ENCODE results near the gene UQCRC1. TPM values are rescaled to one million over a fixed set of nuclear protein-coding genes. Genes with fewer than 3 reads are reported as not detected.

The UQCRC1 gene
- polyA plus RNA-seq, 2 of the 4 experiments (the other 2 are of a cell fraction): 256 to 279 TPM

DNA sequence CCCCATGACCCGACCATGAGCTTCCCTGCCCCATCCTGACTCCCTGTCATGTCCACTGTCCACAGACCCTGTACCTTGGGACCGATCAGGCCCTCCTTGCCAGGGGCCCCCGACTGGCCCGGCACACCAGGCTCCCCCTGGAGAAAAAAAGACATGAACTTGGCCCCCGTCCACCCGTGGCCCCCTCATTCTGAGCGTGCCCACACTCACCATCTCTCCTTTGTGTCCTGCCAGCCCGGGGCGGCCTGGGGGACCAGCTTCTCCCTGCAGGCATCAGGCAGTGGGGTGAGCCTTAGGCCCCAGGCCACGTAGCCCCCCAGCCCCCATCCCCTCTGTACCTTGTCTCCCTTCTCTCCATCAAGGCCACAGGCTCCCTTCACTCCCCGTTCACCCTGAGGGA, 41.9 kb downstream of the UQCRC1 start:
- no peak for TF ChIP-seq NFE2L2 (conservative IDR thresholded peaks at IDR 0.05; ENCODE audit: low read length)
- TF ChIP-seq RCOR1 (IDR thresholded peaks at IDR 0.05; ENCODE audit: low read depth, low read length): no peak
- TF ChIP-seq SMC3 (IDR thresholded peaks at IDR 0.05): no peak
- no peak for TF ChIP-seq FOSL2 (IDR thresholded peaks at IDR 0.05)
- no peak for TF ChIP-seq FOSL2 (CRISPR knock-in tag; IDR thresholded peaks at IDR 0.05)
- TF ChIP-seq KDM1A (IDR thresholded peaks at IDR 0.05; ENCODE audit: low read depth): no peak
- no peak for TF ChIP-seq EHMT2 (IDR thresholded peaks at IDR 0.05; ENCODE audit: low read depth)
- TF ChIP-seq ESRRA (IDR thresholded peaks at IDR 0.05; ENCODE audit: borderline replicate concordance, low read length): no peak
- no peak for TF ChIP-seq RARB (CRISPR knock-in tag; IDR thresholded peaks at IDR 0.05)
- TF ChIP-seq, protein P1, sequence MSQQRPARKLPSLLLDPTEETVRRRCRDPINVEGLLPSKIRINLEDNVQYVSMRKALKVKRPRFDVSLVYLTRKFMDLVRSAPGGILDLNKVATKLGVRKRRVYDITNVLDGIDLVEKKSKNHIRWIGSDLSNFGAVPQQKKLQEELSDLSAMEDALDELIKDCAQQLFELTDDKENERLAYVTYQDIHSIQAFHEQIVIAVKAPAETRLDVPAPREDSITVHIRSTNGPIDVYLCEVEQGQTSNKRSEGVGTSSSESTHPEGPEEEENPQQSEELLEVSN (IDR thresholded peaks at IDR 0.05; ENCODE audit: borderline replicate concordance, low read depth): no peak
- no peak for TF ChIP-seq GATA3 (IDR thresholded peaks at IDR 0.05; ENCODE audit: borderline replicate concordance)
- TF ChIP-seq CHD4 (IDR thresholded peaks at IDR 0.05; ENCODE audit: borderline replicate concordance): no peak
- no peak for TF ChIP-seq RFX5 (IDR thresholded peaks at IDR 0.05)
- TF ChIP-seq, protein P2, sequence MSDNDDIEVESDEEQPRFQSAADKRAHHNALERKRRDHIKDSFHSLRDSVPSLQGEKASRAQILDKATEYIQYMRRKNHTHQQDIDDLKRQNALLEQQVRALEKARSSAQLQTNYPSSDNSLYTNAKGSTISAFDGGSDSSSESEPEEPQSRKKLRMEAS (IDR thresholded peaks at IDR 0.05): no peak
- TF ChIP-seq, protein P3, sequence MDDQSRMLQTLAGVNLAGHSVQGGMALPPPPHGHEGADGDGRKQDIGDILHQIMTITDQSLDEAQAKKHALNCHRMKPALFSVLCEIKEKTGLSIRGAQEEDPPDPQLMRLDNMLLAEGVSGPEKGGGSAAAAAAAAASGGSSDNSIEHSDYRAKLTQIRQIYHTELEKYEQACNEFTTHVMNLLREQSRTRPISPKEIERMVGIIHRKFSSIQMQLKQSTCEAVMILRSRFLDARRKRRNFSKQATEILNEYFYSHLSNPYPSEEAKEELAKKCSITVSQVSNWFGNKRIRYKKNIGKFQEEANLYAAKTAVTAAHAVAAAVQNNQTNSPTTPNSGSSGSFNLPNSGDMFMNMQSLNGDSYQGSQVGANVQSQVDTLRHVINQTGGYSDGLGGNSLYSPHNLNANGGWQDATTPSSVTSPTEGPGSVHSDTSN (IDR thresholded peaks at IDR 0.05): no peak
- no peak for TF ChIP-seq PHF8 (IDR thresholded peaks at IDR 0.05; ENCODE audit: borderline replicate concordance, low read depth)
- no peak for TF ChIP-seq POLR2A (IDR thresholded peaks at IDR 0.05; ENCODE audit: low read length)
- TF ChIP-seq CEBPB (IDR thresholded peaks at IDR 0.05): no peak
- TF ChIP-seq BHLHE40 (IDR thresholded peaks at IDR 0.05; ENCODE audit: low read depth, low read length): no peak
- DNase-seq (ENCODE audit: low read depth in 1 of 2, low spot score in 1 of 2): no peak
- WGBS (ENCODE audit: missing lambda C conversion rate): 91% methylated on average over 8 of the region's 11 CpGs
- CTCF ChIA-PET: interaction anchor here (0.6 to 3.3 kb wide), 6 partner anchors 9 to 89 kb away, joined by 3 to 14 read pairs (median 3); partner anchors contain the start of genes SLC26A6 and UQCRC1
- Histone ChIP-seq H3K4me1 (peaks cover 63% of the 10 kb centered on the region), H3K4me3 (no peak overlapping the region), H3K27ac (peak overlapping the region in 1 of 2 experiments; percentile 89; a peak in 1 of 6 replicates), H3K9me3 (no peaks in the 10 kb centered on the region), H3K4me2 (no peak overlapping the region)
- ATAC-seq: no peak
- POLR2A ChIA-PET: no interaction called here
- no peak for FAIRE-seq

DNA sequence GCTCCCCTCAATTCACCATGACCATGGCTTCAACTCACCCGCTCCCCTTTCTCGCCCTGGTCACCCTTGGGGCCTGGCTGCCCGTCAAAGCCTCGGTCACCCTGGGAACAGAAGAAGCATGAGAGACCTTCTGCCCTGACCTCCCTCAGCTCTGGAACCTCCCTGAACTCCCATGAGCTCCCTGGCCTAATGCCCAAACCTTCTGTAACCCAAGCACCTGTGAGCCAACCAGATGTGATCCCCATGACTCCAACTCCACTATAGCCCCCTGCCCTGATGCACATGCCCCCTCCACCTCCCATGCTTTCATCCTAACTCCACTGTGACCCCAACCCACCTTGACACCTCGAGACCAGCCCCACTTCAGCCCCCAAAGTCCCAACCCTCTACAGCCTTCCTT, 42.4 kb downstream of the UQCRC1 start:
- DNase-seq (ENCODE audit: low read depth in 1 of 2, low spot score in 1 of 2): no peak
- FAIRE-seq: no peak
- WGBS (ENCODE audit: missing lambda C conversion rate): 77% methylated on average over 5 of the region's 5 CpGs
- no peak overlapping the region for H3K4me3 ChIP-seq
- POLR2A ChIA-PET: no interaction called here
- H3K4me2 ChIP-seq: no peak overlapping the region; the same call in 2 of the 3 replicates
- TF ChIP-seq, protein P4, sequence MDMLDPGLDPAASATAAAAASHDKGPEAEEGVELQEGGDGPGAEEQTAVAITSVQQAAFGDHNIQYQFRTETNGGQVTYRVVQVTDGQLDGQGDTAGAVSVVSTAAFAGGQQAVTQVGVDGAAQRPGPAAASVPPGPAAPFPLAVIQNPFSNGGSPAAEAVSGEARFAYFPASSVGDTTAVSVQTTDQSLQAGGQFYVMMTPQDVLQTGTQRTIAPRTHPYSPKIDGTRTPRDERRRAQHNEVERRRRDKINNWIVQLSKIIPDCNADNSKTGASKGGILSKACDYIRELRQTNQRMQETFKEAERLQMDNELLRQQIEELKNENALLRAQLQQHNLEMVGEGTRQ (IDR thresholded peaks at IDR 0.05): no peak
- TF ChIP-seq, protein P5, sequence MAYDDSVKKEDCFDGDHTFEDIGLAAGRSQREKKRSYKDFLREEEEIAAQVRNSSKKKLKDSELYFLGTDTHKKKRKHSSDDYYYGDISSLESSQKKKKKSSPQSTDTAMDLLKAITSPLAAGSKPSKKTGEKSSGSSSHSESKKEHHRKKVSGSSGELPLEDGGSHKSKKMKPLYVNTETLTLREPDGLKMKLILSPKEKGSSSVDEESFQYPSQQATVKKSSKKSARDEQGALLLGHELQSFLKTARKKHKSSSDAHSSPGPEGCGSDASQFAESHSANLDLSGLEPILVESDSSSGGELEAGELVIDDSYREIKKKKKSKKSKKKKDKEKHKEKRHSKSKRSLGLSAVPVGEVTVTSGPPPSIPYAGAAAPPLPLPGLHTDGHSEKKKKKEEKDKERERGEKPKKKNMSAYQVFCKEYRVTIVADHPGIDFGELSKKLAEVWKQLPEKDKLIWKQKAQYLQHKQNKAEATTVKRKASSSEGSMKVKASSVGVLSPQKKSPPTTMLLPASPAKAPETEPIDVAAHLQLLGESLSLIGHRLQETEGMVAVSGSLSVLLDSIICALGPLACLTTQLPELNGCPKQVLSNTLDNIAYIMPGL (CRISPR knock-in tag; IDR thresholded peaks at IDR 0.05; ENCODE audit: borderline replicate concordance): no peak
- TF ChIP-seq CBX8 (IDR thresholded peaks at IDR 0.05) (no peak), RNF2 (IDR thresholded peaks at IDR 0.05; ENCODE audit: borderline replicate concordance, low read depth) (no peak), ZFP36 (IDR thresholded peaks at IDR 0.05; ENCODE audit: borderline replicate concordance, partially characterized antibody) (no peak), HEYL (CRISPR knock-in tag; IDR thresholded peaks at IDR 0.05) (no peak), JUN (IDR thresholded peaks at IDR 0.05) (no peak), HOXA7 (CRISPR knock-in tag; IDR thresholded peaks at IDR 0.05) (no peak), CHD2 (IDR thresholded peaks at IDR 0.05; ENCODE audit: low read length, partially characterized antibody) (no peak), ZSCAN20 (CRISPR knock-in tag; IDR thresholded peaks at IDR 0.05) (no peak), FOSB (CRISPR knock-in tag; IDR thresholded peaks at IDR 0.05) (no peak), HOXB5 (CRISPR knock-in tag; IDR thresholded peaks at IDR 0.05) (no peak)
- TF ChIP-seq, protein P6, sequence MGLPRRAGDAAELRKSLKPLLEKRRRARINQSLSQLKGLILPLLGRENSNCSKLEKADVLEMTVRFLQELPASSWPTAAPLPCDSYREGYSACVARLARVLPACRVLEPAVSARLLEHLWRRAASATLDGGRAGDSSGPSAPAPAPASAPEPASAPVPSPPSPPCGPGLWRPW (IDR thresholded peaks at IDR 0.05): no peak
- TF ChIP-seq, protein P1 (IDR thresholded peaks at IDR 0.05; ENCODE audit: borderline replicate concordance, low read depth): no peak
- TF ChIP-seq, protein P7, sequence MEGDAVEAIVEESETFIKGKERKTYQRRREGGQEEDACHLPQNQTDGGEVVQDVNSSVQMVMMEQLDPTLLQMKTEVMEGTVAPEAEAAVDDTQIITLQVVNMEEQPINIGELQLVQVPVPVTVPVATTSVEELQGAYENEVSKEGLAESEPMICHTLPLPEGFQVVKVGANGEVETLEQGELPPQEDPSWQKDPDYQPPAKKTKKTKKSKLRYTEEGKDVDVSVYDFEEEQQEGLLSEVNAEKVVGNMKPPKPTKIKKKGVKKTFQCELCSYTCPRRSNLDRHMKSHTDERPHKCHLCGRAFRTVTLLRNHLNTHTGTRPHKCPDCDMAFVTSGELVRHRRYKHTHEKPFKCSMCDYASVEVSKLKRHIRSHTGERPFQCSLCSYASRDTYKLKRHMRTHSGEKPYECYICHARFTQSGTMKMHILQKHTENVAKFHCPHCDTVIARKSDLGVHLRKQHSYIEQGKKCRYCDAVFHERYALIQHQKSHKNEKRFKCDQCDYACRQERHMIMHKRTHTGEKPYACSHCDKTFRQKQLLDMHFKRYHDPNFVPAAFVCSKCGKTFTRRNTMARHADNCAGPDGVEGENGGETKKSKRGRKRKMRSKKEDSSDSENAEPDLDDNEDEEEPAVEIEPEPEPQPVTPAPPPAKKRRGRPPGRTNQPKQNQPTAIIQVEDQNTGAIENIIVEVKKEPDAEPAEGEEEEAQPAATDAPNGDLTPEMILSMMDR (IDR thresholded peaks at IDR 0.05): no peak
- H3K9me3 ChIP-seq: no peaks in the 10 kb centered on the region
- ATAC-seq: no peak
- peaks cover 67% of the 10 kb centered on the region for H3K4me1 ChIP-seq
- CTCF ChIA-PET: interaction anchor here (0.6 to 3.3 kb wide), 7 partner anchors 9 to 90 kb away, joined by 3 to 14 read pairs (median 3); partner anchors contain the start of genes SLC26A6 and UQCRC1
- H3K27ac ChIP-seq: peak overlapping the region; percentile 24 to 89; a peak in 4 of 6 replicates

Measured in A549 (cell line).